Activated naive CD4-positive, alpha-beta T cell (primary cell): Measurements from ENCODE around the gene ADAMTS7.
"Not testable (repeated sequence)": the region's sequence is repeated elsewhere in the genome, so short reads cannot be mapped to it uniquely, and the experiment has no call there.

ENCODE experiments used
- DNase-seq, 4 experiments: peaks; one replicate each; lab custom pipeline; 2025; lab: John Stamatoyannopoulos, UW

ADAMTS7 gene

GRCh38 chr15:78831229-78832207, 20.3 kb upstream of the ADAMTS7 start:
- no peak for DNase-seq

- peak in 1 of 4 experiments; percentile 17 for DNase-seq
Observed at GRCh38 chr15:78830514-78831228, 19.4 kb upstream of the ADAMTS7 start.

- no peak for DNase-seq
Observed at GRCh38 chr15:78828920-78829319, 17.7 kb upstream of the ADAMTS7 start.

GRCh38 chr15:78822514-78822913, 11.2 kb upstream of the ADAMTS7 start:
- DNase-seq = no peak

GRCh38 chr15:78811825-78812183, 540 bp upstream of the ADAMTS7 start:
- DNase-seq = no peak

GRCh38 chr15:78810362-78811123, 721 bp downstream of the ADAMTS7 start:
- DNase-seq = peak in 1 of 4 experiments; percentile 7

GRCh38 chr15:78810003-78810361, 1.3 kb downstream of the ADAMTS7 start:
- DNase-seq = no peak

- DNase-seq = no peak
Observed at GRCh38 chr15:78808550-78808949, 2.7 kb downstream of the ADAMTS7 start.

GRCh38 chr15:78807359-78807758, 3.9 kb downstream of the ADAMTS7 start:
- no peak for DNase-seq

- no peak for DNase-seq
Observed at GRCh38 chr15:78804391-78804792, 6.9 kb downstream of the ADAMTS7 start.

GRCh38 chr15:78800806-78801205, 10.5 kb downstream of the ADAMTS7 start:
- DNase-seq = no peak

- no peak for DNase-seq
Observed at GRCh38 chr15:78800189-78800588, 11.1 kb downstream of the ADAMTS7 start.

GRCh38 chr15:78799102-78799501, 12.2 kb downstream of the ADAMTS7 start:
- not testable (repeated sequence) for DNase-seq

- DNase-seq = not testable (repeated sequence)
Observed at GRCh38 chr15:78798355-78798754, 12.9 kb downstream of the ADAMTS7 start.

- no peak for DNase-seq
Observed at GRCh38 chr15:78797951-78798350, 13.3 kb downstream of the ADAMTS7 start.

GRCh38 chr15:78796510-78796909, 14.8 kb downstream of the ADAMTS7 start:
- no peak for DNase-seq

- no peak for DNase-seq
Observed at GRCh38 chr15:78795043-78795442, 16.2 kb downstream of the ADAMTS7 start.

- DNase-seq = not testable (repeated sequence)
Observed at GRCh38 chr15:78794446-78794845, 16.8 kb downstream of the ADAMTS7 start.

- no peak for DNase-seq
Observed at GRCh38 chr15:78791357-78791756, 19.9 kb downstream of the ADAMTS7 start.

GRCh38 chr15:78790027-78790426, 21.2 kb downstream of the ADAMTS7 start:
- DNase-seq = no peak

GRCh38 chr15:78789615-78790014, 21.6 kb downstream of the ADAMTS7 start:
- no peak for DNase-seq

- DNase-seq = no peak
Observed at GRCh38 chr15:78788016-78788660, 23.1 kb downstream of the ADAMTS7 start.
